Body of pancreas (tissue), 4 donors: ENCODE results near the gene PRSS38.

Source experiments
- CTCF ChIP-seq, 7 experiments: fragments of 450-650 bp in 4 of 7; fragments of 200-600 bp in 3 of 7; sonication (generic) in 3 of 7; IDR thresholded peaks; one replicate each; pipeline ENCODE4 v1.5.1; 2016 to 2019; ENCODE audit warnings: antibody characterized with exemption in 7 of 7
- POLR2A ChIP-seq, 3 donors: fragments of 450-650 bp; IDR thresholded peaks; one replicate each; pipeline ENCODE4 v1.6.1; 2016; ENCODE audit warnings: antibody characterized with exemption in 3 of 3, mild to moderate bottlenecking in 2 of 3

GRCh38 chr1:227766015-227766634, 49.4 kb upstream of the PRSS38 start:
- TF ChIP-seq CTCF (IDR thresholded peaks at IDR 0.05) = no peak
- peak in 1 of 3 donors; percentile 31 for TF ChIP-seq POLR2A (IDR thresholded peaks at IDR 0.05)
